SK-N-MC (cell line): ENCODE results near the gene AGR2.

ENCODE experiments used
- EZH2 ChIP-seq: fragments of 200-600 bp; sonication (generic); IDR thresholded peaks from one replicate; pipeline ENCODE4 v1.6.1; 2017; ENCODE audit warnings: antibody characterized with exemption
- FOXP2 ChIP-seq: optimal IDR thresholded peaks from 2 replicates; pipeline ENCODE3; 2011; ENCODE audit warnings: mild to moderate bottlenecking, moderate library complexity; ENCODE audit not compliant: insufficient read depth; ENCODE audit errors: extremely low read length, control extremely low read depth

- no peak for TF ChIP-seq EZH2
- no peak for TF ChIP-seq FOXP2
Measured at GRCh38 chr7:16826060-16826459, 21.3 kb upstream of the AGR2 start.
